ENCODE results near the gene CRHBP.

- TF ChIP-seq TCF7 (CRISPR knock-in tag; IDR thresholded peaks at IDR 0.05; ENCODE audit: low read depth) (no peak), CTCF (IDR thresholded peaks at IDR 0.05) (no peak), RELA (CRISPR knock-in tag; IDR thresholded peaks at IDR 0.05; ENCODE audit: borderline replicate concordance) (no peak), MAX (CRISPR knock-in tag; IDR thresholded peaks at IDR 0.05) (no peak), ZBTB43 (CRISPR knock-in tag; IDR thresholded peaks at IDR 0.05) (no peak), CREM (CRISPR knock-in tag; IDR thresholded peaks at IDR 0.05) (no peak), FOXP4 (CRISPR knock-in tag; IDR thresholded peaks at IDR 0.05) (no peak), USF2 (CRISPR knock-in tag; IDR thresholded peaks at IDR 0.05) (no peak), ZNF219 (CRISPR knock-in tag; IDR thresholded peaks at IDR 0.05; ENCODE audit: borderline replicate concordance) (no peak), CBFB (CRISPR knock-in tag; IDR thresholded peaks at IDR 0.05; ENCODE audit: low read depth) (no peak), ZNF232 (CRISPR knock-in tag; IDR thresholded peaks at IDR 0.05) (no peak), ATF1 (CRISPR knock-in tag; IDR thresholded peaks at IDR 0.05) (no peak)
Measured at GRCh38 chr5:76918539-76918938, 34.3 kb upstream of the CRHBP start.
